Prostate gland (tissue), 2 donors: ENCODE data around the gene C1QA.

Experiments
- CTCF ChIP-seq, 4 experiments: fragments of 200-600 bp in 2 of 4; fragments of 450-650 bp in 2 of 4; sonication (generic) in 2 of 4; IDR thresholded peaks; 1 replicate in 3 of 4; 2 replicates in 1 of 4; pipeline ENCODE4 v1.5.1; 2016 to 2019; ENCODE audit warnings: antibody characterized with exemption in 4 of 4, mild to moderate bottlenecking in 2 of 4, moderate library complexity in 2 of 4
- POLR2AphosphoS5 ChIP-seq: sonication (generic); formaldehyde crosslinking; IDR thresholded peaks from one replicate; pipeline ENCODE4 v1.6.1; 2017; ENCODE audit warnings: antibody characterized with exemption

- no peak for TF ChIP-seq POLR2AphosphoS5
- no peak for TF ChIP-seq CTCF (IDR thresholded peaks at IDR 0.05)
These were observed 22.9 kb upstream of the C1QA start for GRCh38 chr1:22613572-22613918.
